Type B pancreatic cell (in vitro differentiated cells): ENCODE data around the gene PRRG3. TPM values are rescaled to one million over a fixed set of nuclear protein-coding genes. Genes with fewer than 3 reads are reported as not detected.
A peak's percentile ranks its signal among the peaks of the same experiment; 100 is the strongest.

Experiments used
- DNase-seq: peaks from one replicate; pipeline ENCODE4 v3.0.0; 2021; ENCODE audit warnings: mixed read lengths; ENCODE audit not compliant: unreplicated experiment; ENCODE audit errors: extremely low spot score
- H3K27ac Mint-ChIP-seq: 2 replicates; pipeline ENCODE4 v1.8.0; 2021; ENCODE audit warnings: mild to moderate bottlenecking, mixed read lengths
- H3K27me3 Mint-ChIP-seq: 2 replicates; pipeline ENCODE4 v1.8.0; 2021; ENCODE audit warnings: mixed read lengths
- H3K36me3 Mint-ChIP-seq: 2 replicates; pipeline ENCODE4 v1.8.0; 2021; ENCODE audit warnings: mixed read lengths
- H3K4me1 Mint-ChIP-seq: one replicate; pipeline ENCODE4 v1.8.0; 2021; ENCODE audit warnings: mixed read lengths; ENCODE audit not compliant: unreplicated experiment
- H3K4me3 Mint-ChIP-seq: 2 replicates; pipeline ENCODE4 v1.8.0; 2021; ENCODE audit warnings: mild to moderate bottlenecking, mixed read lengths
- H3K9me3 Mint-ChIP-seq: 2 replicates; pipeline ENCODE4 v1.8.0; 2021; ENCODE audit warnings: mixed read lengths
- total RNA-seq: library from RNA; stranded (reverse); gene quantifications from 2 replicates; pipeline ENCODE4 v1.2.1, GENCODE V29; 2021; ENCODE audit warnings: low replicate concordance
- TF ChIP-seq, protein P1 (sequence below): fragments of 200-600 bp; sonication (generic); conservative IDR thresholded peaks from 2 replicates; pipeline ENCODE4 v1.5.0; 2021; ENCODE audit warnings: antibody characterized with exemption, mild to moderate bottlenecking

The PRRG3 gene
- total RNA-seq, 1 donor from 2014 or later: 2.6 TPM

DNA sequence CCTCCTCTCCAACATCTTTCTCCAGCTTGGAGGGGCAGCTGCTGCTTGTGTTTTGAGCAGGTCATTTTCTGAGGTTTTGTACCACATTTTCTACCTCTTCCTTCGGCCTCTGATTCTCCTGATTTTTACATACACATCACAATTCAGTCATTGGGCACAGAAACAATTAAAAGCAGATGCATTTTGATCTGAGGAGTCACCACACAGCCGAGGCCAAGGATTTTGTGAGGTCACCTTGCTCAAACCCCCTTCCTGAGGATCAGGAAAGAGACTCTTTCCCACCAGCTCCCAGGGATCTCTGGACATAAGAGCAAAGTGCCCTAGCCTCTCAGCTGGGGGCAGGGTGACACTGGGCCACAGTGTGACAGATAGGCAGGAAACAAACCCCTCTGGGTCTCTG lies 15.2 kb downstream of the PRRG3 start:
- no peaks in the 10 kb centered on the region for H3K27me3 Mint-ChIP-seq
- H3K36me3 Mint-ChIP-seq: no peaks in the 10 kb centered on the region
- H3K27ac Mint-ChIP-seq: no peak overlapping the region
- H3K4me1 Mint-ChIP-seq: no peaks in the 10 kb centered on the region
- H3K4me3 Mint-ChIP-seq: no peak overlapping the region
- DNase-seq: no peak
- H3K9me3 Mint-ChIP-seq: no peaks in the 10 kb centered on the region
- TF ChIP-seq, protein P1, sequence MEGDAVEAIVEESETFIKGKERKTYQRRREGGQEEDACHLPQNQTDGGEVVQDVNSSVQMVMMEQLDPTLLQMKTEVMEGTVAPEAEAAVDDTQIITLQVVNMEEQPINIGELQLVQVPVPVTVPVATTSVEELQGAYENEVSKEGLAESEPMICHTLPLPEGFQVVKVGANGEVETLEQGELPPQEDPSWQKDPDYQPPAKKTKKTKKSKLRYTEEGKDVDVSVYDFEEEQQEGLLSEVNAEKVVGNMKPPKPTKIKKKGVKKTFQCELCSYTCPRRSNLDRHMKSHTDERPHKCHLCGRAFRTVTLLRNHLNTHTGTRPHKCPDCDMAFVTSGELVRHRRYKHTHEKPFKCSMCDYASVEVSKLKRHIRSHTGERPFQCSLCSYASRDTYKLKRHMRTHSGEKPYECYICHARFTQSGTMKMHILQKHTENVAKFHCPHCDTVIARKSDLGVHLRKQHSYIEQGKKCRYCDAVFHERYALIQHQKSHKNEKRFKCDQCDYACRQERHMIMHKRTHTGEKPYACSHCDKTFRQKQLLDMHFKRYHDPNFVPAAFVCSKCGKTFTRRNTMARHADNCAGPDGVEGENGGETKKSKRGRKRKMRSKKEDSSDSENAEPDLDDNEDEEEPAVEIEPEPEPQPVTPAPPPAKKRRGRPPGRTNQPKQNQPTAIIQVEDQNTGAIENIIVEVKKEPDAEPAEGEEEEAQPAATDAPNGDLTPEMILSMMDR: no peak

DNA sequence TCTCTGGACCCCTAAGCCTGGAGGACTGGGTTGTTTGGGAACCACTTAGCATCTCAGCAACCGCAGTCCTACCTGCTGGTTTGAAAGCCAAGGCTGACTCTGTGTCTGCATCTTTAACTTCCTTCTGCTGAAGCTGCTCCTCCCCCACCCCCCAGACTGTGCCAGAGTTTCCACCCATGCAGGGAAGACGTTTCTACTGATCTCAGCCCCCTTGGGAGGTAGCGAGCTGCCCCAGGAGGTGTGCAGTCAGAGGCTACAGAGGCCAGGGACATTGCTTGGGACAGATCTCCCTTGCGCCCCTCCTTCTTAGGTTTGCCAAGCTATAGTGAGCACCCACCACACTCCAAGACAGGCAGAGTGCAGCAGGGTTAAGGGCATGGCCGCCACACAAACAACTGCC lies 15.9 kb downstream of the PRRG3 start:
- Mint-ChIP-seq H3K4me1 (no peaks in the 10 kb centered on the region), H3K9me3 (no peaks in the 10 kb centered on the region), H3K36me3 (no peaks in the 10 kb centered on the region), H3K27me3 (no peaks in the 10 kb centered on the region), H3K4me3 (no peak overlapping the region), H3K27ac (no peak overlapping the region)
- TF ChIP-seq, protein P1: no peak
- DNase-seq: no peak

DNA sequence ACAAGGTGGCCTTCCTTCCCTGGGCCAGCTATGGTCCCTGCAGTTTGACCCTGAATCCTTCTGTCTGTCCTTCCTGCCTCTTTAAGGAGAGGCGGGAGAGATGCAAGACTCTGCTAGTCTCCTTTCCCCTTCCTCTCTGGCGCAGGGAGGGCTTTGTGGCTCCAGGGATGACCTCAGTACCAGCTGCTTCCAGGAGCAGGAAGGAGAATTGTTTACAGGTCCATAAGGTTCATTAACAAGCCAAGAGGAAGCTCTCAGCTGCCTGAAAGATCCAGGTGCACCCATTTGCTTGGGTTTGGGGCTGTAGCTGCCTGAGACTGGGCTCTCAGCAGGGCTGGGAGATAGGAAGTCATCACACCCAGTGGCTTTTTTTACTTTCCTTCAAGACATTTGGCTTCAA lies 16.5 kb downstream of the PRRG3 start:
- Mint-ChIP-seq H3K36me3 (no peaks in the 10 kb centered on the region), H3K27ac (no peak overlapping the region), H3K4me1 (no peaks in the 10 kb centered on the region), H3K27me3 (peaks cover 5% of the 10 kb centered on the region), H3K9me3 (no peaks in the 10 kb centered on the region), H3K4me3 (no peak overlapping the region)
- TF ChIP-seq, protein P1: no peak
- DNase-seq: no peak

DNA sequence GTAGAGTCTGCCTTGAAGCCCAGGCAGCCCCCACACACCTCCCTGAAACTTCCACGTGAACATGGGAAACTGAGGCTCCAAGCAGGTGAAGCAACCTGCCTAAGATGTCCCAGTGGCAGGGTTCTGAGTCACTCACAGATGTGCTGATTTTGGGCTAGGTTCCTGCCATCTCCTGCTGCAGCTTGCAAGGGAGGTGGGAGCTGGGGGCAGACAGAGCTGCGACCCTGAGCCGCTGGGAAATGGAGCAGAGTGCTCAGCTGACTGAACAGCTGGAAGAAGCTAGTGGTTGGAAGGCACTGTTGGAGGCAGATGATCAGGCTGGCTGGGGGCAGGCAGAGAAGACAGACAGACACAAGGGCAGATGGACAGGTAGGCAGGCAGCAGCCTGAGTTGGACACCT lies 17.0 kb downstream of the PRRG3 start:
- DNase-seq: no peak
- TF ChIP-seq, protein P1: no peak
- H3K4me1 Mint-ChIP-seq: no peaks in the 10 kb centered on the region
- H3K27me3 Mint-ChIP-seq: peaks cover 5% of the 10 kb centered on the region
- no peaks in the 10 kb centered on the region for H3K9me3 Mint-ChIP-seq
- H3K27ac Mint-ChIP-seq: no peak overlapping the region
- no peak overlapping the region for H3K4me3 Mint-ChIP-seq
- no peaks in the 10 kb centered on the region for H3K36me3 Mint-ChIP-seq

DNA sequence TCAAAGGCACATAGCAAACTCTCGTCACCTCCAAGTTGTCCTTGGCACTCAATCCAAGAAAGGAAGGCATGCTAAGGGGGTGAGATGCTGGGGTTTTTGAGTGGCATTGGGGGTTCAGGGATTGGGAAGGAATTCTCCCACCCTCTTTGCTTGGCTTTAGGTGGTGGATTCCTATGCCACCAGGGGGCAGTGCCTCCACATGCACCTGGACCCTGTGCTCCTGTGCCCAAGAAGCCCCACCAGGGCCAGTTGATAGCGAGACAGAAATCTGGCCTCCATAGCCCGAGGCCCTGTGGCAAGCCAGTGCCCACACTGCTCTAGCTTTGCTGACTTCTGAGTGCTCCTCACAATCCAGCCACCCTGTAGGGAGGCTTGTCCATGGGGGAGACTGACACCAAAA lies 18.6 kb downstream of the PRRG3 start:
- Mint-ChIP-seq H3K4me1 (no peaks in the 10 kb centered on the region), H3K27ac (no peak overlapping the region), H3K4me3 (no peak overlapping the region), H3K9me3 (no peaks in the 10 kb centered on the region), H3K36me3 (no peaks in the 10 kb centered on the region), H3K27me3 (peaks cover 5% of the 10 kb centered on the region)
- TF ChIP-seq, protein P1: peak; percentile 58
- no peak for DNase-seq

DNA sequence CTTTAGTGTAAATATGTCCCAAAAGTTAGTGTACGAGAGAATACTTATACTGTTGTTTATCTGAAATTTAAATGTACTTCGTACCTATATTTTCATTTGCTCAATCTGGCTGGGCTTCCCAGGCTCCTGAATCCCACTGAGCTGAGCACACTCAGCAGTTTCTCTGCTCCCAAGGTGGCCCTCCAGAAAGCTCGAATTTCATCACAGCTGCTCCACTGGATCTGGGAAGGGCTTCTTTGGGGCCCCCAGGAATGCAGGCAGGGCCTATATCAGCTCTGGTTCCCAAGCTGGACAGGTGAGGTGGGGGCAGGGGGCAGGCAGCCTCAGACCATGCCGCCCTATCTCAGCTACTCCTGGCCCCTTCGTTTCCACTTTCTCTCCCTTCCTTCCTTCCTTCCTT lies 19.1 kb downstream of the PRRG3 start:
- Mint-ChIP-seq H3K4me3 (no peak overlapping the region), H3K4me1 (no peaks in the 10 kb centered on the region), H3K27ac (no peak overlapping the region), H3K9me3 (no peaks in the 10 kb centered on the region), H3K36me3 (no peaks in the 10 kb centered on the region), H3K27me3 (peaks cover 5% of the 10 kb centered on the region)
- no peak for DNase-seq
- TF ChIP-seq, protein P1: no peak
